Hepatocyte (in vitro differentiated cells): ENCODE measurements around the gene DNM3.

Source experiments
- CTCF ChIP-seq: fragments of 200-600 bp; sonication (generic); IDR thresholded peaks from 2 replicates; pipeline ENCODE4 v1.5.1; 2016; ENCODE audit warnings: antibody characterized with exemption, mild to moderate bottlenecking; ENCODE audit not compliant: poor library complexity
- EZH2 ChIP-seq: fragments of 200-600 bp; sonication (generic); IDR thresholded peaks from 2 replicates; pipeline ENCODE4 v1.6.1; 2016; ENCODE audit warnings: antibody characterized with exemption, mild to moderate bottlenecking, borderline replicate concordance
- EZH2phosphoT487 ChIP-seq: fragments of 200-600 bp; sonication (generic); IDR thresholded peaks from one replicate; pipeline ENCODE4 v1.6.1; 2018; ENCODE audit warnings: antibody characterized with exemption, mild to moderate bottlenecking, low read depth, moderate library complexity; ENCODE audit not compliant: unreplicated experiment, severe bottlenecking

- TF ChIP-seq CTCF (no peak), EZH2phosphoT487 (no peak), EZH2 (no peak)
These were observed 541.1 kb downstream of the DNM3 start for GRCh38 chr1:172382406-172382805.
